ENCODE measurements around the gene ZNF500.
A peak's percentile ranks its signal among the peaks of the same experiment; 100 is the strongest.

ZNF500 gene

GRCh38 chr16:4801051-4801961 is 34.3 kb upstream of the ZNF500 start:
- Mint-ChIP-seq H3K27ac (no peak overlapping the region), H3K36me3 (ENCODE audit: low read depth) (peaks cover 11% of the 10 kb centered on the region)

GRCh38 chr16:4800290-4801041 is 33.5 kb upstream of the ZNF500 start:
- DNase-seq: no peak
- Mint-ChIP-seq H3K27ac (no peak overlapping the region), H3K27me3 (no peaks in the 10 kb centered on the region), H3K4me1 (peaks cover 7% of the 10 kb centered on the region), H3K9me3 (no peaks in the 10 kb centered on the region), H3K4me3 (no peak overlapping the region), H3K36me3 (ENCODE audit: low read depth) (peaks cover 10% of the 10 kb centered on the region)
- no peak for ATAC-seq

More at GRCh38 chr16:4801051-4801961, 34.3 kb upstream of the ZNF500 start:
- H3K4me1 Mint-ChIP-seq: peaks cover 7% of the 10 kb centered on the region
- H3K9me3 Mint-ChIP-seq: no peaks in the 10 kb centered on the region
- DNase-seq (no peak), ATAC-seq (no peak)
- H3K4me3 Mint-ChIP-seq: peak overlapping the region; percentile 75
- no peaks in the 10 kb centered on the region for H3K27me3 Mint-ChIP-seq

GRCh38 chr16:4799171-4799855 is 32.4 kb upstream of the ZNF500 start:
- no peak for ATAC-seq
- peaks cover 7% of the 10 kb centered on the region for H3K4me1 Mint-ChIP-seq
- no peaks in the 10 kb centered on the region for H3K9me3 Mint-ChIP-seq
- no peak overlapping the region for H3K27ac Mint-ChIP-seq
- peaks cover 4% of the 10 kb centered on the region for H3K36me3 Mint-ChIP-seq (ENCODE audit: low read depth)
- H3K27me3 Mint-ChIP-seq: no peaks in the 10 kb centered on the region
- DNase-seq: no peak
- H3K4me3 Mint-ChIP-seq: no peak overlapping the region

- DNase-seq: no peak
These were observed 31.5 kb upstream of the ZNF500 start for GRCh38 chr16:4798456-4798855.

GRCh38 chr16:4797805-4798252 is 30.9 kb upstream of the ZNF500 start:
- no peak overlapping the region for H3K4me3 Mint-ChIP-seq
- no peak overlapping the region for H3K27ac Mint-ChIP-seq
- H3K4me1 Mint-ChIP-seq: peaks cover 7% of the 10 kb centered on the region
- no peaks in the 10 kb centered on the region for H3K27me3 Mint-ChIP-seq
- H3K36me3 Mint-ChIP-seq (ENCODE audit: low read depth): no peaks in the 10 kb centered on the region
- H3K9me3 Mint-ChIP-seq: no peaks in the 10 kb centered on the region
- no peak for ATAC-seq
- no peak for DNase-seq

More at GRCh38 chr16:4798456-4798855, 31.5 kb upstream of the ZNF500 start:
- Mint-ChIP-seq H3K9me3 (no peaks in the 10 kb centered on the region), H3K36me3 (ENCODE audit: low read depth) (no peaks in the 10 kb centered on the region), H3K4me3 (no peak overlapping the region), H3K4me1 (peaks cover 7% of the 10 kb centered on the region), H3K27me3 (no peaks in the 10 kb centered on the region), H3K27ac (no peak overlapping the region)
- no peak for ATAC-seq

- peaks cover 7% of the 10 kb centered on the region for H3K4me1 Mint-ChIP-seq
- no peak for DNase-seq
- H3K36me3 Mint-ChIP-seq (ENCODE audit: low read depth): no peaks in the 10 kb centered on the region
- no peak for ATAC-seq
- H3K27ac Mint-ChIP-seq: no peak overlapping the region
- no peaks in the 10 kb centered on the region for H3K27me3 Mint-ChIP-seq
- no peak overlapping the region for H3K4me3 Mint-ChIP-seq
- H3K9me3 Mint-ChIP-seq: no peaks in the 10 kb centered on the region
These were observed 30.2 kb upstream of the ZNF500 start for GRCh38 chr16:4796982-4797804.

- H3K27me3 Mint-ChIP-seq: no peaks in the 10 kb centered on the region
- no peaks in the 10 kb centered on the region for H3K9me3 Mint-ChIP-seq
- H3K27ac Mint-ChIP-seq: no peak overlapping the region
- H3K36me3 Mint-ChIP-seq (ENCODE audit: low read depth): no peaks in the 10 kb centered on the region
- ATAC-seq: no peak
- no peak overlapping the region for H3K4me3 Mint-ChIP-seq
- DNase-seq: no peak
- H3K4me1 Mint-ChIP-seq: peaks cover 7% of the 10 kb centered on the region
These were observed 29.0 kb upstream of the ZNF500 start for GRCh38 chr16:4795828-4796572.

- ATAC-seq (no peak), DNase-seq (no peak)
- H3K4me1 Mint-ChIP-seq: peaks cover 2% of the 10 kb centered on the region
- no peak within 1 kb of the TSS for H3K27ac Mint-ChIP-seq
- peaks cover 1% of the 10 kb centered on the region for H3K27me3 Mint-ChIP-seq
- H3K9me3 Mint-ChIP-seq: no peaks in the 10 kb centered on the region
- no peaks in the 10 kb centered on the region for H3K36me3 Mint-ChIP-seq (ENCODE audit: low read depth)
- H3K4me3 Mint-ChIP-seq: no peak within 1 kb of the TSS
These were observed 28.3 kb upstream of the ZNF500 start, which contains the start of gene SMIM22 for GRCh38 chr16:4795181-4795827. Gene SMIM22 (plus strand): TSS chr16:4795369. CDS start chr16:4795735, 366 bp downstream.

GRCh38 chr16:4792951-4793513 is 26.1 kb upstream of the ZNF500 start:
- Mint-ChIP-seq H3K36me3 (ENCODE audit: low read depth) (no peaks in the 10 kb centered on the region), H3K4me3 (no peak overlapping the region), H3K9me3 (no peaks in the 10 kb centered on the region), H3K27ac (no peak overlapping the region), H3K27me3 (peaks cover 1% of the 10 kb centered on the region), H3K4me1 (no peaks in the 10 kb centered on the region)
- DNase-seq (no peak), ATAC-seq (no peak)

- Mint-ChIP-seq H3K36me3 (ENCODE audit: low read depth) (no peaks in the 10 kb centered on the region), H3K4me3 (no peak overlapping the region)
- ATAC-seq: no peak
These were observed 23.9 kb upstream of the ZNF500 start for GRCh38 chr16:4790871-4791270.

GRCh38 chr16:4790261-4790660 is 23.3 kb upstream of the ZNF500 start:
- Mint-ChIP-seq H3K4me3 (no peak overlapping the region), H3K27me3 (peaks cover 1% of the 10 kb centered on the region), H3K36me3 (ENCODE audit: low read depth) (no peaks in the 10 kb centered on the region), H3K27ac (no peak overlapping the region), H3K4me1 (no peaks in the 10 kb centered on the region), H3K9me3 (no peaks in the 10 kb centered on the region)
- ATAC-seq (no peak), DNase-seq (no peak)

More at GRCh38 chr16:4790871-4791270, 23.9 kb upstream of the ZNF500 start:
- Mint-ChIP-seq H3K27me3 (peaks cover 1% of the 10 kb centered on the region), H3K27ac (no peak overlapping the region), H3K4me1 (no peaks in the 10 kb centered on the region), H3K9me3 (no peaks in the 10 kb centered on the region)
- DNase-seq: no peak

GRCh38 chr16:4788910-4789309 is 21.9 kb upstream of the ZNF500 start:
- Mint-ChIP-seq H3K4me1 (no peaks in the 10 kb centered on the region), H3K4me3 (no peak overlapping the region), H3K9me3 (no peaks in the 10 kb centered on the region), H3K36me3 (ENCODE audit: low read depth) (no peaks in the 10 kb centered on the region), H3K27me3 (peaks cover 1% of the 10 kb centered on the region), H3K27ac (no peak overlapping the region)
- ATAC-seq (no peak), DNase-seq (no peak)

- ATAC-seq (no peak), DNase-seq (no peak)
- Mint-ChIP-seq H3K27ac (no peak overlapping the region), H3K36me3 (ENCODE audit: low read depth) (no peaks in the 10 kb centered on the region), H3K4me3 (no peak overlapping the region), H3K4me1 (no peaks in the 10 kb centered on the region), H3K27me3 (peaks cover 1% of the 10 kb centered on the region), H3K9me3 (no peaks in the 10 kb centered on the region)
These were observed 21.5 kb upstream of the ZNF500 start for GRCh38 chr16:4788489-4788889.
